ENCODE measurements around the gene MTA1.

GRCh38 chr14:105436891-105437722 is 17.5 kb downstream of the MTA1 start:
- TF ChIP-seq EZH2 (IDR thresholded peaks at IDR 0.05) (no peak), CTCF (IDR thresholded peaks at IDR 0.05) (no peak)

Data from neural progenitor cell (in vitro differentiated cells).